ENCODE results near the gene TMEM25. TPM values are rescaled to one million over a fixed set of nuclear protein-coding genes. Genes with fewer than 3 reads are reported as not detected.
"Not testable (repeated sequence)": the region's sequence is repeated elsewhere in the genome, so short reads cannot be mapped to it uniquely, and the experiment has no call there.

TMEM25 gene
- total RNA-seq, 1 donor from 2014 or later = 26.3 TPM

- Histone ChIP-seq H3K4me3 (peak overlapping the region; percentile 87), H3K27ac (no peak overlapping the region), H3K9me3 (no peaks in the 10 kb centered on the region), H3K27me3 (no peaks in the 10 kb centered on the region), H3K36me3 (peaks cover 6% of the 10 kb centered on the region), H3K4me1 (peaks cover 7% of the 10 kb centered on the region)
- ATAC-seq (no peak), DNase-seq (no peak)
- no peak for TF ChIP-seq CTCF (IDR thresholded peaks at IDR 0.05)
- intact Hi-C loops (cut with DNase I) = no loop called here
Observed at GRCh38 chr11:118565051-118565450, 34.1 kb downstream of the TMEM25 start.

- no peak overlapping the region for H3K27ac ChIP-seq
- ATAC-seq (no peak), DNase-seq (no peak)
- no peaks in the 10 kb centered on the region for H3K9me3 ChIP-seq
- peaks cover 25% of the 10 kb centered on the region for H3K4me1 ChIP-seq
- no peaks in the 10 kb centered on the region for H3K36me3 ChIP-seq
- no peaks in the 10 kb centered on the region for H3K27me3 ChIP-seq
- intact Hi-C loops (cut with DNase I) = no loop called here
- no peak overlapping the region for H3K4me3 ChIP-seq
- no peak for TF ChIP-seq CTCF (IDR thresholded peaks at IDR 0.05)
Observed at GRCh38 chr11:118569670-118570069, 38.7 kb downstream of the TMEM25 start.

GRCh38 chr11:118570787-118571186 is 39.8 kb downstream of the TMEM25 start:
- Histone ChIP-seq H3K27ac (no peak overlapping the region), H3K27me3 (no peaks in the 10 kb centered on the region), H3K36me3 (no peaks in the 10 kb centered on the region), H3K9me3 (no peaks in the 10 kb centered on the region), H3K4me1 (peaks cover 28% of the 10 kb centered on the region), H3K4me3 (no peak overlapping the region)
- no peak for TF ChIP-seq CTCF (IDR thresholded peaks at IDR 0.05)
- ATAC-seq (no peak), DNase-seq (no peak)
- intact Hi-C loops (cut with DNase I) = no loop called here

- H3K9me3 ChIP-seq; H3K36me3 ChIP-seq; H3K27me3 ChIP-seq; ATAC-seq; intact Hi-C loops (cut with DNase I): not testable (repeated sequence)
- H3K27ac ChIP-seq = peak overlapping the region; percentile 99
- peaks cover 34% of the 10 kb centered on the region for H3K4me1 ChIP-seq
- peak; percentile 66 for DNase-seq
- peak overlapping the region; percentile 99 for H3K4me3 ChIP-seq
Observed at GRCh38 chr11:118571701-118572060, 40.7 kb downstream of the TMEM25 start.

GRCh38 chr11:118572061-118572980 is 41.3 kb downstream of the TMEM25 start, which contains the start of gene ARCN1:
Gene ARCN1 (plus strand): TSS chr11:118572409. CDS start chr11:118572548, 139 bp downstream.
- DNase-seq (peak; percentile 91), ATAC-seq (peak; percentile 96)
- Histone ChIP-seq H3K27ac (peak within 1 kb of the TSS; percentile 99), H3K9me3 (no peaks in the 10 kb centered on the region), H3K36me3 (peaks cover 3% of the 10 kb centered on the region), H3K4me1 (peaks cover 40% of the 10 kb centered on the region), H3K27me3 (no peaks in the 10 kb centered on the region), H3K4me3 (peak within 1 kb of the TSS; percentile 99)
- intact Hi-C loops (cut with DNase I) = no loop called here
- no peak for TF ChIP-seq CTCF (IDR thresholded peaks at IDR 0.05)

GRCh38 chr11:118572981-118573550 is 42.1 kb downstream of the TMEM25 start:
- Histone ChIP-seq H3K27ac (peak overlapping the region; percentile 99), H3K36me3 (peaks cover 7% of the 10 kb centered on the region), H3K4me1 (peaks cover 43% of the 10 kb centered on the region), H3K27me3 (no peaks in the 10 kb centered on the region), H3K9me3 (no peaks in the 10 kb centered on the region), H3K4me3 (peak overlapping the region; percentile 99)
- intact Hi-C loops (cut with DNase I) = no loop called here
- no peak for TF ChIP-seq CTCF (IDR thresholded peaks at IDR 0.05)
- ATAC-seq (peak; percentile 18), DNase-seq (no peak)
